HG02678 (cell line): ENCODE data around the gene WASHC2C.
"Not testable (repeated sequence)": the region's sequence is repeated elsewhere in the genome, so short reads cannot be mapped to it uniquely, and the experiment has no call there.

Source experiments
- ATAC-seq: cut with Tn5 transposase; IDR thresholded peaks from one replicate; pipeline ENCODE4 v1.9.1; 2021; ENCODE audit warnings: mild to moderate bottlenecking, moderate library complexity; ENCODE audit not compliant: unreplicated experiment

The WASHC2C gene

DNA sequence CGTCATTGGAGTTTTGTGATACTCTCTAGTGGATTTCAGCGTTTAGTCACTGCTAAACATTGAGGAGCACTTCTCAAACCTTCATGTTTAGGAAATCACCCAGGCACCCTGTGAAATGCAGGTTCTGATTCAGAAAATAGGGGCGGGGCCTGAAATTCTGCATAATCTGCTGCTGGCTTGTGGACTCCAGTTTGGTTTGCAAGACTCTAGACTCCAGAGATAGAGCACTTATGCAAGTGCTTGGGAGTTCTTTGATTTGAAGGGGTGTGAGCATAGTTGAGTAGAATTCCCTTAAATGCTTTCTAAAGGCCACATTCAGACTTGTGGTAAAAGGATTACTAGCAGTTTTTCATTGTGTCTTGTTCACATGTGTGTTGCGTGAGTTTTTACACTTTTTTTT, 41.3 kb downstream of the WASHC2C start:
- ATAC-seq: not testable (repeated sequence)

DNA sequence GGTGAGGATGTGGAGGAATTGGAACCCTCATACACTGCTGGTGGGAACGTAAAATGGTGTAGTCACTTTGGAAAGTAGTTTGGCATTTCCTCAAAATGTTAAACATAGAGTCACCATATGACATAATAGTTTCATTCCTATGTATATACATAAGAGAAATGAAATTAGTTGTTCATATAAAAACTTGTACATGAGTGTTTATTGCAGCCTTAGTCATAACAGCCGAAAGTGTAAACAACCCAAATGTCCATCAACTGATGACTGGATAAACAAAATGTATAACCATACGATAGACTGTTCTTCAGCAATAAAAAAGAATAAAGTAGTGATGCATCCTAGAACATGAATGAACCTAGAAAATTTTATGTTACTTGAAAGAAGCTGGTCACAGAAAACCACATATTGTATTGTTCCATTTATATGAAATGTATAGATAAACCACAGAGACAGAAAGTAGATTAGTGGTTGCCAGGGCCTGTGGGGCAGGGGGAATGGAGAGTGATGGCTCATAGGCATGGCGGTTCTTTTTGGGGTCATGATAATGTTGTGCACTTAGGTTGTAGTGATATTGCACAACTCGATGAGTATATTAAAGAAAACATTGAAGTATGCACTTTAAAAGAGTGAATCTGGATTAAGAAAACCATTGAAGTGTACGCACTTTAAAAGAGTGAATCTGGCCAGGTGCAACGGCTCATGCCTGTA, 44.8 kb downstream of the WASHC2C start:
- not testable (repeated sequence) for ATAC-seq

DNA sequence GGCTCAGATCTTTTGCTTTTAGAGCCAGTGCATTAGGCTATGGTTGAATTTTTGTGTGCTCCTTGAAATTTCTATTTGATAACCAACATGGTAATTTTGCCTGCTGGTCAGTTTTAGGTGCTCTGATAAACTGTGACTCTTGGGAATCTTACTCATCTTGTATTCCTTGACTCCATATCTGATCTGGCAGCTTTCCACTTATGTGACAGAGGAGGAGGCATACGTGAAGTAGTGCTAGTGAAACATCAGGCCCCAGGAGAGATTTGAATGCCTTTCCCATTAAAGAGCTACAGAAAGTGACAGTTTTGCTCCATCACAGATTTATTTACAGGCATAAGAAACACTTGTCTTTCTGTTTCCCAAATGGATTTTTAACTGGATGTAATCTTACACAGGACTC, 59.2 kb downstream of the WASHC2C start:
- ATAC-seq: not testable (repeated sequence)

DNA sequence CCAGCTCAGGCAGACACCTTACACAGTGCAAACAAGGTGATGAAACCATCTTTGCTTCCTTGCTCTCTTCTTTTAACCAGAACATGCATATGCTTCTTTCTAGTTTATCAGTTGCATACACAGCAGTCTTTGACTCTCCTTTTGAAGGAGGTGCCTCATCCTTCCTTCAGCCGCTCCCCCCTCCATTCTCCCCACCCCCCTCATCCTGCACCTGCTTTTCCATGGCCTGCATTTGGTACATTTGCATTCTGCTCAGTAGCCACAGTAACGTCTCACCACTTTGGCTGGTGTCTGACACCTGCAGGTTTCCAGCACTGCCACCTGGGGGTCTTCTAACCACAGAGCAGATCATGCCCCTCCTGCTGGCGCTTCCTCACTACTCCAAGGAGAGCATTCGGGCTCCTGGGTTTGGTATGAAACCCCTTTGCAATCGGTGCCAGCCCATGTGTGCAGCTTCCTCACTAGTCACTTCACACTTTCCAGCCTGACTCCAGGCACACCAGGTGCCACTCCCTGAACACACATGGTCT, 60.2 kb downstream of the WASHC2C start:
- ATAC-seq: not testable (repeated sequence)

DNA sequence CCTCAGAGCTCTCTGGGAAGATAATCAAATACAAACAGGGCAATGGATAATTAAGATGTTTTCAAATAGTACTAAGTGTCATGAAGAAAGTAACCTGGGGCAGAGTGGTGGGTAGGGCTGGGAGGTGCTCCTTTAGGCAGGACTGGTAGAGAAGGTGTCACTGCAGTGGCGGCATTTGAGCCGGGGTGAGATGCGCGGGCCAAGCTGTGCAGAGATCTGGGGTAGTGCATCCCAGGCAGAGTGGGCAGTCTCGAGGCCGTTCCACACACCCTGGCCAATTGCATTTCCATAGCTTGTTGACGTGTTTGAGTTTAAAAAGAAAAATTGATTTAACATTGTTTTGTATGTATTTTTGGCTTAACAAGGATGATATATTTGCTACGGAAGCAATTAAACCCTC, 62.9 kb downstream of the WASHC2C start:
- ATAC-seq: not testable (repeated sequence)

DNA sequence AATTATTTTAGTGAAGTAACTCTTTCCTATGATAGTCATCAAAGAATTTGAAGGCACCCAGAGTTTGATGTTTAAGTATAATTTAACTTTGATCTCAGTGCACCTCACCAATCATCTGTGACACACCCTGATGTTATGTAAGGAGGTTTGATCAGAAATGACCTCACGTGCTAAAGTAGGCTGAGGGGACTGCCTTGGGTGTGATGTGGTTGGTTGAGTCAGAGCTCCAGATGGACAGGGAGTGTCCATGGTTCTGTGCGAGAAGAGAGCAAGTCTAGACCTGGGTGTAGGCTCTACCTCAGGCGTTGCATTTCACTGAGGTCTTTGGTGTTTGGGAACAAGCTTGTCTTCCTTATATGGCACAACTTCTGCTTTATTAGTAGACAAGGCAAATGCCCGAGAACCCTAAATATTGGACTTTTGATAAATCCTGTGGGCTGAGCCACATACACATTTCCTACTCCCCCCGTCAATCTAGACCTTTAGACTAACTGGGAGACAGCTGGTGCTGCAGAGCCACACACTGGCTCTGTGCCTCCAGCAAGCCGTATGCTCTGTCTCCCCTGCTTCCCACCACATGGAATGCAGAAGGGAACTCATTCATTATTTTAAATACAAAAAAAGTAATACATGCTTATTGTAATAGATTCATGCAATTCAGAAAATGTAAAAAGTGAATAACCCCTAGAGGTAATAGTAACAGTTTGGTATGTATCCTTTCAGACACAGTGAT, 63.8 kb downstream of the WASHC2C start:
- ATAC-seq: not testable (repeated sequence)

DNA sequence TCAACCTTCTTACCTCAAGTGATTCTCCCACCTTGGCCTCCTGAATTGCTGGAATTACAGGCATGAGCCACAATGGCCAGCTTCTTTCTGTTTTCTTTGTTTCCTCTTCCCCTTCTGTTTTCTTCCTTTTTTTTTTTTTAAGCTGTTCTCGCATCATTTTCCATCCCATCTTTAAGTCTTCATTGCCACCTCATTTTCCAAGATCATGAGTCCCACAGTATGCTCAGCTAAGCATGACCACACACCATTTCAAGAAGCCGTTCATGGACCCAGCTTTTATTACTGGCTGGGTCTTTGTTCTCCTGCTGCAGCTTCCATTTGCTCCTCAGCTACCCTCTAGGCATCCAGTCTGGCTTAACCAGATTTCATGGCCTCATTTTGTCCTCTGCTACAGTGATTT, 67.7 kb downstream of the WASHC2C start:
- ATAC-seq: not testable (repeated sequence)

DNA sequence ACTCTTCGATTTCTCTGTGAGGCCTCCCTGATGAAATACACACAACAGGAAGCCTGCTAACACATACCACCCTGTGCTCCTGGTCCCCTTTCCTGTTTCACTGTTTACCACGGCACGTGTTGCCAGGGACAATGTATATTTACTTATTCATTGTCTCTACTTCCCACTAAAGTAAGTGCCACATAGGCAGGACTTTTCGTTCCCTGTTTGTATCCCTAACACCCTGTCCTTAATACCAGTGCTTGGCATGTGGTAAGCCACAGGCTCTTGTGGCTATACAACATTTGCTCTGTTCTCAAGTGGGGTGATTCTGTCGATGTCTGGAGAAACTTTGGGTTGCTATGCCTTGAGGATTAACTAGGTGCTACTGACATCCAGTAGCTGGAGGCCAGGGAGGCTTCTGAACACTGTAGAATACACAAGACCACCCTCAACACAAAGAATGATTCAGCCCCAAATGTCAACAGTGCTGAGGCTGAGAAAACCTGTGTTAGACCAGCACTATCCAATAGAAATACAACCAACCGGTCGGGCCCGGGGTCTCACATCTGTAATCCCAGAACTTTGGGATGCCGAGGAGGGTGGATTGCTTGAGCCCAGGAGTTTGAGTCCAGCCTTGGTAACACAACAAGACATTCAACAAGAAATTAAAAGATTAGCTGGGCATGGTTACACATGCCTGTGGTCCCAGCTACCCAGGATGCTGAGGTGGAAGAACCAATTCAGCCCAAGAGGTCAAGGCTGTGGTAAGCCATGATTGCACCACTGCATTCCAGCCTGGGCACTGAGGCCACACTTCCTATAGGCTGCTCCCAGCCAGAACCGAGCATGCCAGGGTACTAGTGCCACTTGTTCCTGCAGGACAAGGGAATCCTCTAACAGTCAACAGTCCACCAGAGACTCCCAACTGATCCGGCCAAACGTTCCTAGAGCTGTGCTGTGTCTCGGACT, 76.3 kb downstream of the WASHC2C start:
- not testable (repeated sequence) for ATAC-seq

DNA sequence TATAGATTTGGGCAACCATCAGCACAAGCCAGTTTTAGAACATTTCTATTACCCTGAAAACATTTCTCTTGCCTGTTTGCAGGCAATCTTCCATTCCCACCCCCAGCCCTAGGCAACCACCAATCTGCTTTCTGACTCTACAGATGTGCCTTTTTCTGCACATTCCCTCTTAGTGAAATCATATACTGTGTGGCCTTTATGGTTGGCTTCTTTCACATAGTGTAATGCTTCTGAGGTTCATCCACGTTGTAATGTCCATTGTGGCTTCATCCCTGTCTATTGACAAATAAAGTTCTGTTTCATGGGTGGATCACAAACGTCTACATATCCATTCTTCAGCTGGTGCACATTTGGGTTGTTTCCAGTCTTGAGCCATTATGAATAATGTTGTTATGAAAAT, 77.9 kb downstream of the WASHC2C start:
- ATAC-seq: not testable (repeated sequence)

DNA sequence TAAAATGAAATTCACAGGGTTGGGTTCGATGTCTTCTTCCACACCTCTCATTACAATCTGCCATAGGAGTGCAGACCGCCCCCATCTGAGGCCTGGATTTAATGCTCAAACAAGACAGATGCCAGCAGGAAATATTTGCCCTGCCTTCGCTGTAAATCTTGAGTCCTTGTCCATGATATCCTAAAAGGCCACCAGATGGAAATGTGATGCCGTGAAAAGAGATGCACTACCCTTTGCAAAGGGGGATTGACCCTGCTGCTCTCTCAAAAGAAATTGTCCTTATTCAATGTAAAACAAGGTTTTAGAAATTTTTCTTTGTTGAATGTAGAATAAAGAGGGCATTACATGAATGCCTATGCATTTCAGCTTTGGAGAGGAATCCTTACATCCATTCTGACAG, 82.8 kb downstream of the WASHC2C start:
- ATAC-seq: no peak

DNA sequence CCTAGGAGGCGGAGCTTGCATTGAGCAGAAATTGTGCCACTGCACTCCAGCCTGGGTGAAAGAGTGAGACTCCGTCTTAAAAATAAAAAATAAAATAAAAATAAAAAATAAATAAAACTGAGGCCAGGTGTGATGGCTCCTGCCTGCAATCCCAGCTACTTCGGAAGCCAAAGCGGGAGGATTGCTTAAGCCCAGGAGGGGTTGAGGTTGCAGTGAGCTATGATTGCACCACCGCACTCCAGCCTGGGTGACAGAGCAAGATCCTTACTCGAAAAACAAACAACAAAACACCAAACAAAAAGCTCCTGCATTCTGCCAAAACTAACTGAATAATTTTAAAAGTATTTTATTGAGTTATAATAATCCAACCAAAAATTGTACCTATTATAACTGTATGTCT, 84.0 kb downstream of the WASHC2C start:
- ATAC-seq: no peak

DNA sequence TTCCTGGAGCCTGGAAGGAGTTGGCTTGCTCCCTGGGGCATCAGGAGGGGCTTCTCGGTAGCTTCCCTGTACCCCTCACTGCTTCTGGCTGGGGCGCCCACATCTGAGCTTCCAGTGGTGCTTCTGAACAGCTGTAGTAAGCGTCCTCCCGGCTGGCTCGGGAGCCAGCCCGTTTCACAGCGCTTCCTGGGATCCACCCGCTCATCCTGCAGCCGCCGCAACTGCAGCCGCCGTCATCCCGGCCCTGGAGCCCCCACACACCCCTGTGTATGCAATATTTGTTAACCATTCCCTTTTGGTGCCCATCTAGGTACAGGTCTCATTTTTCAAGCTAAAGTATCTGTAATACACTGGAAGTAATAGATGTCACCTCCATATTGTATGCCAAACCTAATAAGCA, 85.9 kb downstream of the WASHC2C start:
- ATAC-seq: not testable (repeated sequence)

DNA sequence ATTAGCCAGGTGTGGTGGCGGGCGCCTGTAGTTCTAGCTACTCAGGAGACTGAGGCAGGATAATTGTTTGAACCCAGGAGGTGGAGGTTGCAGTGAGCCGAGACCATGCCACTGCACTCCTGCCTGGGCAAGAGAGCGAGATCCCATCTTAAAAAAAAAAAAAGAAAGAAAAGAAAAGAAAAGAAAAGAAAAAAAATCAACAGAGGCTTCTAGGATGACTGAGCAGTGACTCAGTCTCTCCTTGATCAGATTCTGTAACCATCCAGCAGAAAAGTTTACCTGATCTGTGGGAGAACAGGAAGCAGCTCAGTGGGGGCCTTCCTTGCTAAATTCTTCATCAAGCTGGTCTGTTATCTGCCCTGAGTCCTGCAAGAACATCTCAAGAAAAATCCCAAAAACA, 87.1 kb downstream of the WASHC2C start:
- ATAC-seq: not testable (repeated sequence)

DNA sequence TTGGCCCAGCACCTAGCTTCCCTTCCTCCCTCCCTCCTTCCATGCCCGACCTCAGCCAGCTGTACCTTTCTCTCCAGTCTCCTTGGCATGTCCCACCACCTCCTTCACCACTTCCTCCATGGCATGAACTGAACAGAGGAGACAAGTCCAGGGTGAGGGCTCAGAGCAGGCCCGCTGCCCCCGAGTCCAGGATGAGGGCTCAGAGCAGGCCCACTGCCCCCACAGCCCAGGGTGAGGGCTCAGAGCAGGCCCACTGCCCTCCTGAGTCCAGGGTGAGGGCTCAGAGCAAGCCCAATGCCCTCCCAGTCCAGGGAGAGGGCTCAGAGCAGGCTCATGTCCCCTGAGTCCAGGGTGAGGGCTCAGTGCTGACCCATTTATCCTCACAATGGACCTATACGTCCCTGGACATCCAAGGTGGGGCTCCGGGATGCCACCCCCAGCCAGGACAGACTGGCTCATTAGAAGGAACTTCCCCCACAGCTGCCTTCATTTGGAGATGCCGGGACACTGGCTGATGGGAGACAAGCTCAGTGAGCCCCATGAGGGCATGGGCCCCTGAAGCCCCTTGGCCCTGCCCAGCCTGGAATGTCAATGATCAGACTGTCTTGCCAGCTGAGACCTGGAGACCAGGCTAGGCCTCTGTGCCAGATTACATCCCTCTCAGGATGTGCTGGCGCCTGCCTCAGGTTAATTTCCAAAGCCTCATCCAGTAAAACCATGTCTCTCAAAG, 90.2 kb downstream of the WASHC2C start:
- ATAC-seq: no peak

DNA sequence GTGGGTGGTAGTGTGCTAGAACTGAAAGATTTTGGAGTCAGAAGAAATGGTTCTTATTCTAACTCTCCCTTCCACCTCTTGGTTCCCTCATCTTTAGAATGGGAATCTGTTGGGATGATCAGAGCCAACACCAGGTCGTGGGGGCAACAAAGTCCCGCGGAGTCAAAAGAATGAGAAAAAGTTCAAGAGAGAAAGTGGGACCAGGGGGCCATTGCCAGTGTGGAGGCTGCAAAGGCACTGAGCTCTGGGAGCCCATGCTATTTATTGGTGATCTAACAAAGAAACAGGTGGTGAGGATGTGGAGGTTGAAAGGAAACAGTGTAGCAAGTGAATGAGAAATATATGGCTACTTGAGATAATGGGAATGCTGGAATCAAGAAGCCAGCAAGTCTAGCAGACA, 90.8 kb downstream of the WASHC2C start:
- no peak for ATAC-seq

DNA sequence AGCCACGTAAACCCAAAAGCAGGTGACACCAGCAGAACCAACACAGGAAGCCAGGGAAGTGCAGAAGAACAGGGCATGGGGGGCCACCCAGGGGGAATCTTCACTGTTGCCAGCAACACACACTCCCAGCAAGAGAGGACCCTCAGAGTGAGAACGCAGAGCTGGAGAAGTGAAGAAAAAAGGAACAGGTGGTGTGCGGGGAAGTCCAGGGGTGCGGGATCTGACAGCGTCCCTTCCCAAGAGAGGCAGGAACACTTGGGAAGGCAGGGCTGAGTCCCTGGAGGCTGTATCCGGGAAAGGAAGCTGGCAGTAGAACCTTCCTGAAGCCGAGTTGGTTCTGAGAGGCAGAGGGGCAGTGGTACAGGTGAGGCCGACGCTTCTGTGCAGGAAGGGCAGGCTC, 92.5 kb downstream of the WASHC2C start:
- ATAC-seq: no peak

DNA sequence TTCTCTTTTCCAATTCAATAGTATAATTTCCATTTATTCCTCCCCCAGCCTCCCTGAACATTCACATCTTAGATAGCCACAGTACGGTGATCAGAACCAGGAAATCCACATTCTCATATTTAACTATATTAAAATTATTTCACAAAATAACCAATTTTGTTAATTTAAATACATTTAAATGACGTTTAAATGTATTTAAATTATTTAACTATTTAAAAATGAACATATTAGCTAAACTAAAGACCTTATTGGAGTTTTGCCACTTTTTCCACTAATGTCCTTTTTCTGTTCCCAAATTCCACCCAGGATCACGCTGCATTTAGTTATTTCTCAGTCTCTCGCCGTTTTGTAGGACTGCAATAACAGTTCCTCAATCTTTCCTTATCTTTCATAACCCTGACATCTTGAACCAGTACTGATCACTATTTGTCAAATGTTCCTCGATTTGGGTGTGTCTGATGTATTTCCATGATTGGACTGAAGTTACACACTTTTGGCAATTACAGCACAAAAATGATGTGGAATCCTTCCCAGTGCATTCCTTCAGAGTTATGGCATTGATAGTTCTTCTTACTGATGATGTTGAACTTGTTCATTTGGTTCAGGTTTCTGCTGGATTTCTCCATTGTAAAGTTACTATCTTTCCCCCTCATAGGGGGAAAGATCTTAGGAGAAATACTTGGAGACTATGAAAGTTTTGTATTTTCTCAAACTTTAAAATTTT, 93.2 kb downstream of the WASHC2C start:
- not testable (repeated sequence) for ATAC-seq

DNA sequence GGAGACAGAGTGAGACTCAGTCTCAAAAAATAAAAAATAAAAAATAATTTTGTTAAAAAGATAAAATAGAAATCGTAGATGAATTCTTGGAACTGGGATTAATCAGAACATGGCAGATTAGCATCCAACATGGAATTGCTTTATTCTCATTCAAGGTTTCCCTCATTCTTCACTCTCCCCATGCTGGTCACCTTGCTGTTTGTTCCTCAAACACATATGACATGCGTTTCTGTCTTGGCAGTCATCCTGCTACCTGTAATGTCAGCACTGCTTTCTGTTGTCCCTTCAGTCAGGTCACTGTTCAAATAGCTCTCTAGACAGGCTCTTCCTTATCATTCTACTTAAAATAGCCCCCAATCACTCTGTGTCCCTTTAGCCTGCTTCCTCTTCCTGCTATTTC, 95.9 kb downstream of the WASHC2C start:
- not testable (repeated sequence) for ATAC-seq
